A172 (cell line): ENCODE measurements around the gene HIRA. TPM values are rescaled to one million over a fixed set of nuclear protein-coding genes. Genes with fewer than 3 reads are reported as not detected.

ENCODE experiments used
- DNase-seq: peaks from one replicate; pipeline ENCODE4 v3.0.0-alpha.2; 2015; ENCODE audit warnings: low spot score
- total RNA-seq: library from RNA; depleted of rRNA; stranded (reverse); fragments of >200 nt; shearing (Covaris generic); gene quantifications from 2 replicates; pipeline ENCODE4 v1.2.3, GENCODE V29; 2014

The HIRA gene
- total RNA-seq, 1 experiment from 2014 or later = 11.7 TPM

GRCh38 chr22:19410941-19411689 lies 20.4 kb downstream of the HIRA start:
- no peak for DNase-seq

DNA sequence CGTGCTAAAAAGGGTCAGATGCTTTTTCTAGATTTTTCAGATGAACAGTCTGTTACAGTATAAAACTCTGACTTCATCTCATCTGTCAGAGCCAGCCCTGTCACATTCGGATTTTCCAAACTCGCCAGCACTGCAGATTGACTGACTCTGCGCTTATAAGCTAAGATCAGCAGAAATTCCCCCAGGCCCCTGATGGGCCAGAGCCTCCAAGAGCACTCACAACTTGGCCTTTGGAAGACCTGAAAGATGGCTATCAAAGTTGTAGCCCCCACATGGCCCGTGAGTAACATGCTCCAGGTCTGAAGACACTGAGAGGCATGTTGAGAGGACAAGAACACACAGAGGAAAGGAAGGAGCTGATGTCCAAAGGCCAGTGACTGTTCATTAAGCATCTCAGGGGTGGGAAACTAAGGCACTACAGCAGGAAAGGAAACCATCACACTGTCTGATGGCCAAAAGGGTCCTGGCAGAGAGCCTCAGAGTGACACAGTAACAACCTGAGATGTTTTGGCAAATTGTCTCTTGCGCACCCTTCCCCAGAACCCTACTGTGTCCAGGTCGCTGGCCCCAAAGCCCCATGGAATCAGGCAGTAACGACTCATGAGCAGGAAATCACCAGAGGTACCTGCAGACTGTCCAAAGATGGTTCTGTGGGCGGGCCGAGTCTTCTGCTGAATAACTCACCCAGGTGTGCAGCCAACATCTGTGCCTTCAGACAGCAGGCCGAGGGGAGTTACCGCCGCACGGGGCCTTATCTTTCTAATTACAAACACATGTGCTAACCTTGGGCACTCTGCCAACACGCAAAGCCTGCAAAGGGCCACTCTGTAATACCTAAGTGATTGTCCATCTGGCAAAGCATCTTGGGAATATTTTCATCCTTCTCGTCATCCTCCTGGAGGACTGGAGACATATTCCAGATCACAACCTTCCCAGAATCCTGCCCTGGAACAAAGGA lies 23.6 kb downstream of the HIRA start:
- no peak for DNase-seq

GRCh38 chr22:19406846-19407245 lies 24.7 kb downstream of the HIRA start:
- no peak for DNase-seq

DNA sequence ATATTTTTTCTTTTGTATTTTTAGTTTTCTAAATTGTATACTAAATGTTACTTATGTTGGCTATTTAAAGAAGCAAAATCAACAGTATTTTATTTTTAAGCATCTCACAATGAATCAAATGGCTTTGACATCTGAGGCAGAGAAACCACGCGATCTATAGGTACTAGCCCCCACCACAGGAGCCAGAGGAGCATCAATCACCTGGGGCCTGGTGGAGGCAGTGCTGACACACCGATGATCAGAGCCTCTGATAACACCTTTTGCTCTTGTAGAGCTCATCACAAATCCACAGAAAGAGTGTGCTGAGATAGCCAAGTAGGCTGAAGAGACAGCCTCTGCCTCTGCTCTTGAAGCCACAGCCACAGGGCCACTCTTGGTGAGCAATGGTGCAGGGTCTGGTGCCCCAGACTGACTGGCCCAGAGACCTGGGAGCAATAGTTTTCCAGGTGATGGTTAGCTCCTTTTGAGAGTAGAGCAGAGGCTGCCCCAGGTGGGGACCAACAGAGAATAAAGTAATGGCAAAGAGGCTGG lies 25.2 kb downstream of the HIRA start:
- no peak for DNase-seq

DNA sequence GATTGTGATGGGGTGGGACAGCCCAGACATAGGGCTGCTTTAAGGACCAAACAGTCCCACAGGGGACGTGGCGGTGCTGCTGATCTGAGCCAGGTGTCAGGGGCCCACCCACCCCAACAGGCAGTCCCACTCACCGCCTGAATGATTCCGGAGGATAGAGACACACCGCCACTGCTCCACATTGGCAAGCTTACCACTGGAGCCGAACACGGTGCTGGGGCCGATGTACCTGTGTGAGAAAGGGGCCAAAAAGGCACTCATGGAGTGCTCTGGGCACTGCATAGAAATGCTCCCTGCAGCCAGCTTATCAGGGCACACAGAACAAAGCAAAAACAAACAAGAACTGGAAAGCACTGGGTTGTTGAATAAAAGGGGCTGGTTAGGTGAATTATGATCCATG lies 25.9 kb downstream of the HIRA start:
- no peak for DNase-seq

DNA sequence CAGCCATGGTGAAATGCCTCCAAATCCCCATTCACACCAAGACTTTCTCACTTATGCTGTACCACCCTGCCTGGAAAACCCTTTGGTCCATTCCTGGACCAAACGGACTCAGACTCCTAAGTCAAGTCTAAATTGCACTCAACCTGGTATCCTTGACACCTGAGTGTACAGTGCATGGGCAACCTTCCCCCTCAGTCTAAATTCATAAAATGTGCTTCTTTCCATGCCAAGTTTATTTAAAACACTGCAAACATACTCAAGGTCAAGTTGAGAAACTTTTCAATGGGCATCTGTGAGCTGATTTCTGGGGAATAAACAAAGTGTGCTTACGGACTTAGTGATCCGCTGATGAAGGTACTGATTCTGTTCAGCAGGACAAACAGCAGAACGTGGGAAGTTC lies 26.4 kb downstream of the HIRA start:
- no peak for DNase-seq

- DNase-seq = no peak
These were observed 26.9 kb downstream of the HIRA start for GRCh38 chr22:19404676-19405075.

DNA sequence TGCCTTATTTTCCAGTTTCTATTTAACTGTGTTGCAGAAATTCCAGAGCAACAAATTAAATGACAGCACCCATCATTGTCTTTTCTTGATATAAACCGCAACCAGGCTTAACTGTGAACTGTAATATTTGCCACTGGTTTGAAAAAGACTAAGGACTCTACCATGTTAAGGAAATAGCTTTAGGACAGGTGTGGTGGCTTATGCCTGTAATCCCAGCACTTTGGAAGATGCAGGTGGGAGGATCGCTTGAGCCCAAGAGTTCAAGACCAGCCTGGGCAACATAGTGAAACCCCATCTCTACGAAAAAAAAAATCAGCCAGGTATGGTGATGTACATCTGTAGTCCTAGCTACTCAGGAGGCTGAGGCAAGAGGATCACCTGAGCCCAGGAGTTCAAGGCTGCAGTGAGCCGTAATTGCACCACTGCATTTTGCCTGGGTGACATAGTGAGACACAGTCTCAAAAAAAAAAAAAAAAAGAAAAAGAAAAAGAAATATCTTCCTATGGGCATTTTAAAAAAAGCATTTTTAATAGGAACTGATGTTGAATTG lies 28.8 kb downstream of the HIRA start:
- DNase-seq = no peak

DNA sequence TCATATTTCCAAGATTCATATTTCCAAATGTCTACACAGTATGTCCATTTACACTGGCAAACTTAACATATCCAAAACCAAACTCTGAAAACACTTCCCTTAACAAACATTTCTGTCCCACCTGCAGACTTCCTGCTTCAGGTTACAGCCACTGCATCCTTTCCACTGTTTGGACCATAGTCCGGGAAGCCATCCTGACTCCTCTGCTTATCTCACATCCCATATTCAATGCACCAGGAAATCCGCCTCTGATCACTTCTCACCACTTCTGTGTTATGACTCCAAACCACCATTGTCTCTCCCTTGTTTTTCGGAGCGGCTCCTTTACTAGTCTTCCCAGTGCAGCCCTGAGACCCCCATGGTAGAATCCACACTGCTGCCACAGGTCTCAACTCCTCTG lies 30.1 kb downstream of the HIRA start:
- no peak for DNase-seq

DNA sequence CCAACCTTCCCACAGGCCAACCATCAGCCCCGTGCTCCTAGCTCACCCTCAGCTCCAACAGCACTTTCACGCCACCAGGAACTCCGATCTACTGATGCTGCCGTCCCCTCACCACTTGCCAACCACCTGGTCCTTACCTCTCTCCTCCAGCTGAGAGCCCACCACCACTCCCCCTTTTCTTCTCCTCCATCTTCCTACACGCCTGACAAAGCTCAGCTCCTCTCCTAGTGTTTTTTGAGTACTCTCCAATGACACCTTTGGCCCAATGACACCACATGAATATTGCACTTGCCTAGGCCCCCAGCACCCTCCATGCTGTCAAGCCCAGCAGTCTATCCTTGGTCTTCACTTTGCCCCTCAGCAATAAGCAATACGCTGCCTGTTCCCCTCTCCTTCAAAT lies 30.7 kb downstream of the HIRA start:
- no peak for DNase-seq

DNA sequence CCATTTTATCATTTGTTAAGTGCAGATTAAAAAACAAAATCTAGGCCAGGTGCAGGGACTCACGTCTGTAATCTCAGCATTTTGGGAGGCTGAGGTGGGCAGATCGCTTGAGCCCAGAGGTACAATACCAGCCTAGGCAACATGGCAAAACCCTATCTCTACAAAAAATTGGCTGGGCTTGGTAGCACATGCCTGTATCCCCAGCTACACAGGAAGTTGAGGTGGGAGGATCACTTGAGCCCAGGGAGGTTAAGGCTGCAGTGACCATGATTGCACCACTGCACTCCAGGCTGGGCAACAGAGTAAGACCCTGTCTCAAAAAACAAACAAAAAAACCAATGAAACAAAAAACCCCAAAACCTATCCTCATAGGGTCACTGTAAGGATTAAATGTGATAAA lies 32.9 kb downstream of the HIRA start:
- DNase-seq = no peak

- DNase-seq = no peak
These were observed 33.3 kb downstream of the HIRA start for GRCh38 chr22:19398206-19398605.

GRCh38 chr22:19397734-19398104 lies 33.8 kb downstream of the HIRA start:
- no peak for DNase-seq

- DNase-seq = no peak
These were observed 34.4 kb downstream of the HIRA start for GRCh38 chr22:19396934-19397733.

GRCh38 chr22:19396561-19396933 lies 35.0 kb downstream of the HIRA start:
- no peak for DNase-seq

DNA sequence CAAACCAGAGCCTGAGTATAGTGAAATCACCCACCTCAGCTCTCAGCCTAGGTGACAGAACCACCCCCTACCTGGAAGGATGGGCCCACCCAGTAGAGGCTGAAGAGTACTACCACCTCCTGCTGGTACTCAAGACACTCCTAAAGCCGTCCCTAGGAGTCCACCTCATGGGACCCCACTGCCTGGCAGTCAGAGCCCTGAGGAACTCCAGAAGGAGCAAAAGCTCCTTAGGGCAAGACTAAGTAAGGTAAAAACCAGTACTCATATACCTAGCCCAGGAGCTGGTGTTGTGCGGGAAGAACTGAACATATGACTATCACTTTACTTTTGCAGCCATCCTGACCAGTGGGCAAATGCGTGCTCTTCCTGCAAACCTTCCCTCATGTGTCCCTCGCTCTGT lies 36.3 kb downstream of the HIRA start:
- no peak for DNase-seq

- DNase-seq = no peak
These were observed 37.1 kb downstream of the HIRA start for GRCh38 chr22:19394274-19395050.

DNA sequence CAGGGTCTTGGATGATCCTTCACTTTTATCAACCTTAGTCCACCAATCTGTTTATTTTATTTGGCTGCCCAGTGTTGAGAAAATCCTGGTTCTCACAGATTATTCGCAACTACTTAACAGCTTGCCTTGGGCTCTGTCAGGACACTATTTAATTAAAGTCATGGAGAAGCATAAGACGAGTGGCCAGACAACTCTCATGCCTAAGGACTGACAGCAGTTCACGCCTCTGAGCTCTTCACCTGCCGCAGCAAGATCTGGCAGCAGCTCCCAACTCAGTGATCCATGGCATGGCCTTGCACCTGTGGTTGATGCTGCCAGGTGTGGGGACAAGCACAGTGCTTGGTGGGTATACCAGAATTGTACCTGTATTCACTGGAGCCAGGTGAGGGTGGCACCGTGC lies 37.8 kb downstream of the HIRA start:
- DNase-seq = no peak

- no peak for DNase-seq
These were observed 44.0 kb downstream of the HIRA start for GRCh38 chr22:19387575-19387974.

- no peak for DNase-seq
These were observed 44.5 kb downstream of the HIRA start for GRCh38 chr22:19387038-19387437.

GRCh38 chr22:19386248-19386647 lies 45.3 kb downstream of the HIRA start:
- DNase-seq = no peak
